ENCODE measurements around the gene SDS.

The SDS gene

DNA sequence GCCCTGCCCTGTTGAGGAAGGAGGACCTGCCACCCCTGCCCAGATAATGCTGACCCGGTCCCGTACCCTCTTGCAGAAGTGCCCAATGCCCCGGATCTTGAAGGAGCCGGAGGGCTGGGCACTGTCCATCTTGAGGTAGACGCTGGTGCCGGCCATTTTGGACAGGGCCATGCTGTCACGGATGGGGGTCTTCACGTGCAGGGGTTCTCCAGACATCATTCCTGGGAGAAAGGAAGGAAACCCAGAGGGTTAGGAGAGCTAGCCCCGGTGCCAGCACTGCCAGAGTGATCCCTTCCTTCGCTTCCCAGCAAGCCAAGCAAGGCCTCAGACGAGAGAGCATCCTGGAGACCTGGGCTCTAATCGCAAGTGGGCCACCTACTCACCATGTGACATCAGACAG is 4.2 kb downstream of the SDS start:
- DNase-seq (ENCODE audit: low read depth in 2 of 2), result no peak

GRCh38 chr12:113398346-113399290 is 5.1 kb downstream of the SDS start:
- DNase-seq (ENCODE audit: low read depth in 2 of 2), result no peak

GRCh38 chr12:113397497-113398197 is 6.0 kb downstream of the SDS start:
- DNase-seq (ENCODE audit: low read depth in 2 of 2), result no peak

- no peak for DNase-seq (ENCODE audit: low read depth in 2 of 2)
These were observed 6.7 kb downstream of the SDS start for GRCh38 chr12:113396828-113397496.

DNA sequence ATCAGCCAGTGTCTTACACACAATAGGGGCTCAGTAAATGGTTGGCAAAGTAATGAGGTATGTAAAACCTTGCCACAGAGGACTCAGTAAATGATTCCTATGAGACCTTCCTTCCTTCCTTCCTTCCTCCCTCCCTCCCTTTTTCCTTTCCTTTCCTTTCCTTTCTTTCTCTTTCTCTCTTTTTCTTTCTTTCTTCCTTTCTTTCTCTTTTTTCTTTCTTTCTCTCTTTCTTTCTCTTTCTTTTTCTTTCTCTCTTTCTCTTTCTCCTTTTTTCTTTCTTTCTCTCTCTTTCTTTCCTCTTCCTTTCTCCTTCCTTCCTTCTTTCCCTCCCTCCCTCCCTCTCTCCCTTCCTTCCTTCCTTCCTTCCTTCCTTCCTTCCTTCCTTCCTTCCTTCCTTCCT is 7.5 kb downstream of the SDS start:
- no peak for DNase-seq (ENCODE audit: low read depth in 2 of 2)

GRCh38 chr12:113395119-113395518 is 8.6 kb downstream of the SDS start:
- DNase-seq (ENCODE audit: low read depth in 2 of 2), result no peak

DNA sequence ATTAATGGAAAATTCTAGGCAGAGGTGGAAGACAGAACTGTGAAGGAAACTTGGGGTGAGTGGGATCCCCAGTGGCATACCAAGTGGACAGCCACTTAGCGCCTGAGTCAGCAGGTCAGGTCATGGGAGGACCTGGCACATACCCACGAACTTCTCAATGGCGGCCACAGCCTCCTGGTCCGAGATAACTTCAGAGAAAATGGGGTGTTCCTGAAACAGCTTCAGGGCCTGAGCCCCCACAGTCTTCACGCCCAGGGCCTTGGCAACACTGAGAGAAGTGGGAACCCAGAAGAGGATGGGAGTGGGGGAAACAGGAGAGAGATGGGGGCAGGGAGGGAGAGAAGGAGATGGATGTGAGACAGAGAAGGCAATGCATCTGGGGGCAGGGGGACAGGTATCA is 9.9 kb downstream of the SDS start:
- no peak for DNase-seq (ENCODE audit: low read depth in 2 of 2)

GRCh38 chr12:113392988-113393579 is 10.6 kb downstream of the SDS start:
- no peak for DNase-seq (ENCODE audit: low read depth in 2 of 2)

GRCh38 chr12:113392520-113392919 is 11.2 kb downstream of the SDS start:
- DNase-seq (ENCODE audit: low read depth in 2 of 2), result no peak

DNA sequence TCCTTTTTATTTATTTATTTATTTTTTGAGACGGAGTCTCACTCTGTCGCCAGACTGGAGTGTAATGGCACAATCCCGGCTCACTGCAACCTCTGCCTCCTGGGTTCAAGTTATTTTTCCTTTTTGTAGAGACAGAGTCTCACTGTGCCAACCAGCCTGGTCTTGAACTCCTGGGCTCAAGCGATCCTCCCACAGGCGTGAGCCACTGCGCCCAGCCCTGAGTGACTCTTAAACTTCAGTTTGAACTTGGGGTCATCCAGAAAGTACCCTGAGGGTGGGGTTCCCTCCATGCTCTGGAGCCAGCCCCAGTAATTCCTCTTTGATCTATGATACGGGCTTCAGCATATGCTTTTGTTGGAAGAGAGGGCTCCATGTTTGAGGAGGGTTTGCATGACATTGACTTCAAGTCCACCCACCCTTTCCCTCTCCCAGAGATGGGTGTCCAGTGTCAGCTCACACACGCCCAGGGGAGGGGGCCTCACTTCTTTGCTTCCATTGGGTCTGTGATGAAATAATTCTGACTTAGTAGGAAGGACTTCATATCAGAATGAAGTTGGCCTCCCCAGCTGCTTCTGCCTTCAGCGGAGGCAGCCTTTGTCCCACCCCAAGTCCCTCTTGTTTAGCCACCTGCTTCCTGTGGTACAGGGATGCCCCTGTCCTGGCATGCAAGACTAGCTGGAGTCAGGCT is 11.9 kb downstream of the SDS start:
- no peak for DNase-seq (ENCODE audit: low read depth in 2 of 2)

DNA sequence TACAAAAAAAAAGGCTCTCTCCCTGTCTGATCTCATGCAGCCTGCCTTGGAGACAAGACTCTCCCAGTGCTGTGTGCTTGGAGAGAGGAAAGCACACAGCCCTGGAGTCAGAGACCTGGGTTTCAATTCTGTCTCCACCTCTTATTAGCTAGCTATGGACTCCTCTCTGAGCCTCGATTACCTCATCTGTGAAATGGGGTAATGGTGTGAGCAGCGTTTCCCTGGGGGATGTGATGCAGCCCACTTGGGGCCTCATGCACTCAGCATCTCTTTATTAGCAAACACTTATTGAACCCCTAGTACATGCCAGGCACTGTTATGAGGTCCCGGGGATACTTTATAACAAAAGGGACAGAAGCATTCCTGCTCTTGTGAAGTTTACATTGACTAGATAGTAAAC is 12.5 kb downstream of the SDS start:
- DNase-seq (ENCODE audit: low read depth in 2 of 2), result no peak

DNA sequence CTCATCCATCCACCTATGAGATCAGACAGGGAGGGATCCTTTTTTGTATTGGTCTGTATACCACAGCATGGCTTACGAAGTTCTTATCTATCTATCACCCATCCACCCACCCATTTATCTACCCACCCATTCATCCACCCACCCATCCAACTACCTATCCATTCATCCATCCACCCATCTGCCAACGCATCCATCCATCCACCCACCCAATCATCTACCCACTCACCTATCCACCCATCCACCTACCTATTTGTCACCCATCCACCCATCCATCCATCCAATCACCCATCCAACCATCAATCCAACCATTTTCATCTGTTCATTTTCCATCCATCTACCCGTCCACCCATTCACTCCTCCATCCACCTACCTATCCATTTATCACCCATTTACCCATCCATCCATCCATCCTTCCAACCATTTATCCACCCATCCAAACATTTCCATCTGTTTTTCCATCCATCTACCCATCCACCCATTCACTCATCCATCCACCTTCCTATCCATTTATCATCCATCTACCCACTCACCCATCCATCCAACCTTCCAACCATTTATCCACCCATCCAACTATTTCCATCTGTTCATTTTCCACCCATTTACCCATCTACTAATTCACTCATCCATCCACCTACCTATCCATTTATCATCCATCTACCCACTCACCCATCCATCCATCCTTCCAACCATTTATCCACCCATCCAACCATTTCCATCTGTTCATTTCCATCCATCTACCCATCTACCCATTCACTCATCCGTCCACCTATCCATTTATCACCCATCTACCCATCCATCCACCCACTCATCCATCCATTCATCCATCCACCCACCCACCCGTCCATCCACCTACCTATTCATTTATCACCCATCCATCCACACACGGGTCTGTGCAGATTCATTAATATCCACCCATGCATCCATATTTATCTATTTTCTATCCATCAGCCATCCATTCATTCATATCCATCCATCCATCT is 13.3 kb downstream of the SDS start:
- DNase-seq (ENCODE audit: low read depth in 2 of 2), result no peak

DNA sequence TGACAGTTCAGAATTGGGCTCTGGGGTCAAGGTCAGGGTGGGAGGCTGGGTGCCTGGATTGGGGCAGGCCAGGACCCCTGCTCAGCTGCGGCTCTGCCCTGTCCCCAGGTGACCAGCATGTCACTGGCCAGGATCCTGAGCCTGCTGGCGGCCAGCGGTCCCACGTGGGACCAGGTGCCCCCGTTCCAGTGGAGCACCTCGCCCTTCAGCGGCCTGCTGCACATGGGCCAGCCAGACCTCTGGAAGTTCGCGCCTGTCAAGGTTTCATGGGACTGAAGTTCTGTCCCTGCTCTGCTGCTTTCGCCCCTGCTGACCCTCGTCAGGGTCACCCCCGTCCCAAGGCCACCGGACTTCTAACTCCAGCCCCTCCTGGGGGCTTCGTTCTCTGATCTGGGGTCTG is 15.3 kb downstream of the SDS start:
- no peak for DNase-seq (ENCODE audit: low read depth in 2 of 2)

DNA sequence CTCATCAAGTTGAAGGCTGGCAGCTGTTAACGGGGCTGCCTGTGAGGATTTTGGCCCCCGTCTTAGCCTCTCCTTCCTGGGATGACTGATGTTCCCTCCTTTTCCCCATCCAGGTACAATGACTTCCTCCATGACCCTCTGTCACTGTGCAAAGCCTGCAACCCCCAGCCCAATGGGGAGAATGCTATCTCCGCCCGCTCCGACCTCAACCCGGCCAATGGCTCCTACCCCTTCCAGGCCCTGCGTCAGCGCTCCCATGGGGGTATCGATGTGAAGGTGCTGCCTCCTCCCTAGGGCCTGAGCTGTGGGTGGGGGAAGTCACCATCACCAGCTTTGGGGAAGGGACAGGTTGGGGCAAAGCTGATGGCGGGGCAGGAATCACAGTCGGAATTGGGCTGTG is 16.1 kb downstream of the SDS start:
- DNase-seq (ENCODE audit: low read depth in 2 of 2), result no peak

DNA sequence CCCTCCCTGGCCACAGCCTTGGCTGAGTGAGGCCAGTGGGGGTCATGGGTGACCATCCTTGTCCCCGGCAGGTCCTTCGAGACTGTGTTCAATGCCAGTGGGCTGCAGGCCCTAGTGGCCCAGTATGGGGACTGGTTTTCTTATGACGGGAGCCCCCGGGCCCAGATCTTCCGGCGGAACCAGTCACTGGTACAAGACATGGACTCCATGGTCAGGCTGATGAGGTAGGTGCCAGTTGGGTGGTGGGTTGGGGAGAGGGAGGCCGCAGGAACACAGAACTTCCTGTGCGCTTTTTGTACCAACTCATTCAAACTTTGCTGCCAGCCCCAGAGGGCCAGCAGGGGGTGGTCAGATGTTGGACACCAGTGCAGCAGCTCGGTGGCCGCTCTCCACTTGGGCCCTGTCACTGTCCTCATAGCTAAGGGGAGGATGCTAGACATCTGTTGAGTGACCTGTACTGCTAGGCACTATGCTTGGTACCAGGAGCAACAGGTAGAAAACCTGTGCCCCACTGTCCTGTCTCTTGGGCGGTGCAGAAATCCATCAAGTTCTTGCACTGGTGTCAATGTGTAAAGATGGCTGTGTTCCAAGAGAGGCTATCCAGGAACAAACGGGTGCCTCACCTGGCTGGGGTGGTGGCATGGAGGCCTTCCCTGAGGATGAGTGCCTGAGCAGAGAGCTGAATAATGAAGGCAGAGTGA is 16.7 kb downstream of the SDS start:
- DNase-seq (ENCODE audit: low read depth in 2 of 2), result no peak

DNA sequence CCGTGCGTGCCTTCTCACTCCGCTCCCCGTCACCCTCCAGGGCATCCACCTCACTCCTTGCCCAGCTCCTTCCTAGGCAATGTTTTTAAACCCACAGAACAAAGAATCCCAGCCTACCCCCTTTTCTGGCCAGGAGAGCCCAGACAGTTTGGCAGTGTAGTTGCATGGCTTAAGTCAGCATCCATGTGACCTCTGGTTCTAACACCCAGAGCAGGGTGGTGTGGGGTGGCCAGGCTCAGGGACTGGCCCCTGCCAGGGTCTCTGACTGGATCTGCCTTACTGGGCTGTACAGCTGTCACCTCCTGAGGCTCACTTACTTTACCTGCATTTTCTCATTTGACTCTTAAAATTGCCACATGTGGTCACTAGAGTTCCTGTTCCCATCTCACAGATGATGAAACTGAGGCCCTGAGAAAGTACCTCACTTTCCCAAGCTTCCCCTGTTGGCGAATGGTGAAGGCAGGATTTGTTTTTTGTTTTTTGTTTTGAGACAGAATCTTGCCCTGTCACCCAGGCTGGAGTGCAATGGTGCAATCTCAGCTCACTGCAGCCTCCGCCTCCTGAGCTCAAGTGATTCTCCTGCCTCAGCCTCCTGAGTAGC is 18.3 kb downstream of the SDS start:
- no peak for DNase-seq (ENCODE audit: low read depth in 2 of 2)

DNA sequence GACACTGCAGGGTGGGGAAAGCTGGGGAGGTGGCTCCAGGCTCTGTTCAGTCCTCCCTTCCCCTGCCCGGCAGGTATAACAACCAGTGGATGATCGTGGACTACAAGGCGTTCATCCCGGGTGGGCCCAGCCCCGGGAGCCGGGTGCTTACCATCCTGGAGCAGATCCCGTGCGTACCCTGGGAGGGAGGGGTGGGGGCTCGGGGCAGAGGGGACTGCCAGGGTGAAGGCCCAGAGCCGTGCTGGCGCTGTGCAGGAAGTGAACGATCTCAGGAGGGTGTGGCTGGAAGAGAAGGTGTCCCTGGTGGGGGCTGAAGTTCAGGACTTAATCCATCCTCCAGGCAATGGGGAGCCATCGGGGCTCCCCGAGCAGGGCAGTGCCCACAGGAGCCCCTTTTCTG is 18.9 kb downstream of the SDS start:
- DNase-seq (ENCODE audit: low read depth in 2 of 2), result no peak

- no peak for DNase-seq (ENCODE audit: low read depth in 2 of 2)
These were observed 21.5 kb downstream of the SDS start for GRCh38 chr12:113382206-113382605.

GRCh38 chr12:113381220-113381619 is 22.5 kb downstream of the SDS start:
- no peak for DNase-seq (ENCODE audit: low read depth in 2 of 2)

All from activated CD4-positive, alpha-beta T cell treated with anti-CD3 and anti-CD28 coated beads for 24 hours (primary cell).